Fibroblast of pulmonary artery (primary cell): ENCODE results near the gene TIMP4.

Source experiments
- DNase-seq: peaks from one replicate; pipeline ENCODE4 v3.0.0-alpha.2; 2010; ENCODE audit warnings: low read depth
- H3K4me3 ChIP-seq: replicated peaks from 2 replicates; pipeline ENCODE4 v1.5.1; 2011; ENCODE audit warnings: low read depth, mild to moderate bottlenecking, control low read depth, low read length, moderate library complexity
- CTCF ChIP-seq: IDR thresholded peaks from 2 replicates; pipeline ENCODE4 v1.5.1; 2011; ENCODE audit warnings: mild to moderate bottlenecking, control low read depth, low read length, inconsistent platforms; ENCODE audit errors: missing control alignments

The TIMP4 gene

GRCh38 chr3:12139111-12139511 lies 19.6 kb downstream of the TIMP4 start:
- DNase-seq: peak; percentile 89
- peak; percentile 82 for TF ChIP-seq CTCF
- H3K4me3 ChIP-seq: no peak overlapping the region

GRCh38 chr3:12138044-12138443 lies 20.7 kb downstream of the TIMP4 start:
- H3K4me3 ChIP-seq: no peak overlapping the region
- peak; percentile 55 for TF ChIP-seq CTCF
- DNase-seq: peak; percentile 56

DNA sequence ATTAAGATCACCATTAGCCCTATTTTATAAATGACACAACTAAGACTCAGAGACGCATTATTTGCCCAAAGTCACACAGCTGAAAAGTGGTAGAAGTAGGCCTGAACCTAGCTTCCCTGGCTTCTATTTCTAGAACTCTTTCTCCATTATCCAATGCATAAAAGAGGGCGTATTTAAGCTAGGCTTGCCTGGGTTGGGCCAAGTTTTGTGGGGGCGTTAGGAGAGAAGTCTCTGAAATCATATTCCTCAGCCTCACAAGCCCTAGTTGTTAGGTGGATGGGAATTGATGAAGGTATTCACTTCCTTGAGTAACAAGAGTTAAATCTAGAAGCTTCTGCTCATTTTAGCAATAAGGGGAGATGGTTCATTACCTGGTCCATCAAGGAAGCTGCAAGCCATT lies 22.3 kb downstream of the TIMP4 start:
- no peak for DNase-seq
- TF ChIP-seq CTCF: no peak
- no peak overlapping the region for H3K4me3 ChIP-seq

GRCh38 chr3:12135029-12135657 lies 23.6 kb downstream of the TIMP4 start:
- peak; percentile 77 for DNase-seq
- H3K4me3 ChIP-seq: no peak overlapping the region
- TF ChIP-seq CTCF: peak; percentile 95

DNA sequence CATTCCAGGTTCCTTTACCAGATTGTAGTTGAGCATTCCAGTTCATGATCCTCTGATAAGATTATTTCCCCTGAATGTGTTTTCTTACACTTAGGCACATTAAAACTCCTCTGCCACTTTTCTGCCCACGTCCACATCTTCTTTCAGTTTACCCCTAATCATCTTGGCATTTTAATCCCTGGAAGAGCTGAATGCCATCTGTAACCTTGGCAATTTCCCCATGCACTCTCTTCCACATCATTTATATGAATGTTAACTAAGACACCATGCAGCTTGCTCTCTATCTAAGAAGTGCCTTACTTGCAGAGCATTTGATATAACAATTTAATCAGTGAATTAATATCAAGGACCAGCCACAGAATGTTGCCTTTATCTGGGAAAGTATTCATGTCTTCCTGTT lies 25.8 kb downstream of the TIMP4 start:
- H3K4me3 ChIP-seq: no peak overlapping the region
- no peak for TF ChIP-seq CTCF
- DNase-seq: no peak

GRCh38 chr3:12131351-12132090 lies 27.2 kb downstream of the TIMP4 start:
- H3K4me3 ChIP-seq: no peak overlapping the region
- no peak for TF ChIP-seq CTCF
- DNase-seq: no peak

DNA sequence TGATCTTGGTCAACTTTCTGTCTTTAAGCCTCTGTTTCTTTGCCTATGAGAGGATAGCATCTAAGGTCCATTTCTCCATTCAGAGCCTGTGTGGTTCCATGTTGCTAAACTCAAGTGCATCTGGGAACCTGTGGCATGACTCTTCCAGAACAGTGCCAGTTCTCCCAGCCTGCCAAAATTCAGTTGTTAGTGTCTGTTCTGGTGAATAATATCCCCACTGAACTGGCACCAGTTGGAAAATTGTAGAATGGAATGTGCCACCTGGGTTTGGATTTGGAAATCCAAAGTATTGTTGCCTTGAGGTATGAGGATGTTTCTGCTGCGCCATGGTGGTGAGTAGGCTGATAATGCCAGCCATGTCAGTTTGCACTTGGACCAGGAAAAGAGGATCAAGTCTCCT lies 31.3 kb downstream of the TIMP4 start:
- no peak for DNase-seq
- no peak for TF ChIP-seq CTCF
- no peak overlapping the region for H3K4me3 ChIP-seq
